ENCODE results near the gene HSF5.
"Not testable (repeated sequence)": the region's sequence is repeated elsewhere in the genome, so short reads cannot be mapped to it uniquely, and the experiment has no call there.

Gene HSF5

DNA sequence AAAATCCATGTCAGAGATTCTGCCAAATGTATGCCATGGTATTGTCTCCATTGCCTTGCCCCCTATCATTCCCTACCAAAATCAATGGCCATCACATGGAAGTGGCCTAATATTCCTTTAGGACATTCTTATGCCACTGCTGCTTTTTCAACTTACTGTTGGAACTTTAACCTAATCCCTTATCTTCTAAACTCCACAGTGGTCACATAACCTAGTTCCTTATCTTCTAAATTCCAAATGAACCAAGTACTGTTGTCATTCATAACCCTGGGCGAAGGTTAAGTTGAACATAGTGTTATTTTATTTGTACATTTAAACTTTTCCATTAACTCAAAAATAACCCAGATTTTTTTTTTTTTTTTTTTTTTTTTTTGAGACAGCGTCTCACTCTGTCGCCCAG lies 3.6 kb downstream of the HSF5 start:
- ATAC-seq, result no peak
- no peak for TF ChIP-seq ESRRG (CRISPR knock-in tag; IDR thresholded peaks at IDR 0.05)
- TF ChIP-seq ZFP30 (CRISPR knock-in tag; IDR thresholded peaks at IDR 0.05), result no peak
- TF ChIP-seq CSDC2 (CRISPR knock-in tag; IDR thresholded peaks at IDR 0.05), result no peak
- TF ChIP-seq ZNF70 (CRISPR knock-in tag; IDR thresholded peaks at IDR 0.05), result no peak
- TF ChIP-seq OSR1 (CRISPR knock-in tag; IDR thresholded peaks at IDR 0.05), result no peak
- no peak for TF ChIP-seq ISL1 (CRISPR knock-in tag; IDR thresholded peaks at IDR 0.05)
- no peak for TF ChIP-seq TCF4 (CRISPR knock-in tag; IDR thresholded peaks at IDR 0.05; ENCODE audit: borderline replicate concordance)
- no peak for TF ChIP-seq BACH2 (CRISPR knock-in tag; IDR thresholded peaks at IDR 0.05; ENCODE audit: borderline replicate concordance)
- TF ChIP-seq ZNF565 (CRISPR knock-in tag; conservative IDR thresholded peaks at IDR 0.05; ENCODE audit: low read depth), result no peak
- no peak for TF ChIP-seq SNAI2 (CRISPR knock-in tag; IDR thresholded peaks at IDR 0.05)

GRCh38 chr17:58481798-58482197 lies 6.4 kb downstream of the HSF5 start:
- not testable (repeated sequence) for ATAC-seq

GRCh38 chr17:58480090-58480489 lies 8.1 kb downstream of the HSF5 start:
- ATAC-seq, result no peak
- TF ChIP-seq, protein P1, sequence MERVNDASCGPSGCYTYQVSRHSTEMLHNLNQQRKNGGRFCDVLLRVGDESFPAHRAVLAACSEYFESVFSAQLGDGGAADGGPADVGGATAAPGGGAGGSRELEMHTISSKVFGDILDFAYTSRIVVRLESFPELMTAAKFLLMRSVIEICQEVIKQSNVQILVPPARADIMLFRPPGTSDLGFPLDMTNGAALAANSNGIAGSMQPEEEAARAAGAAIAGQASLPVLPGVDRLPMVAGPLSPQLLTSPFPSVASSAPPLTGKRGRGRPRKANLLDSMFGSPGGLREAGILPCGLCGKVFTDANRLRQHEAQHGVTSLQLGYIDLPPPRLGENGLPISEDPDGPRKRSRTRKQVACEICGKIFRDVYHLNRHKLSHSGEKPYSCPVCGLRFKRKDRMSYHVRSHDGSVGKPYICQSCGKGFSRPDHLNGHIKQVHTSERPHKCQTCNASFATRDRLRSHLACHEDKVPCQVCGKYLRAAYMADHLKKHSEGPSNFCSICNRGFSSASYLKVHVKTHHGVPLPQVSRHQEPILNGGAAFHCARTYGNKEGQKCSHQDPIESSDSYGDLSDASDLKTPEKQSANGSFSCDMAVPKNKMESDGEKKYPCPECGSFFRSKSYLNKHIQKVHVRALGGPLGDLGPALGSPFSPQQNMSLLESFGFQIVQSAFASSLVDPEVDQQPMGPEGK (CRISPR knock-in tag; IDR thresholded peaks at IDR 0.05; ENCODE audit: borderline replicate concordance), result no peak
- TF ChIP-seq ZFP30 (CRISPR knock-in tag; IDR thresholded peaks at IDR 0.05), result no peak
- TF ChIP-seq ZC3H10 (CRISPR knock-in tag; IDR thresholded peaks at IDR 0.05), result no peak
- TF ChIP-seq ZFP3 (CRISPR knock-in tag; IDR thresholded peaks at IDR 0.05), result no peak
- no peak for TF ChIP-seq ZNF565 (CRISPR knock-in tag; conservative IDR thresholded peaks at IDR 0.05; ENCODE audit: low read depth)
- no peak for TF ChIP-seq TCF4 (CRISPR knock-in tag; IDR thresholded peaks at IDR 0.05; ENCODE audit: borderline replicate concordance)
- no peak for TF ChIP-seq POU6F1 (CRISPR knock-in tag; IDR thresholded peaks at IDR 0.05; ENCODE audit: borderline replicate concordance, low read depth)
- TF ChIP-seq PPARA (CRISPR knock-in tag; IDR thresholded peaks at IDR 0.05; ENCODE audit: borderline replicate concordance), result no peak
- TF ChIP-seq ARNTL (CRISPR knock-in tag; IDR thresholded peaks at IDR 0.05; ENCODE audit: borderline replicate concordance, low read depth), result no peak
- no peak for TF ChIP-seq ZNF70 (CRISPR knock-in tag; IDR thresholded peaks at IDR 0.05)
- no peak for TF ChIP-seq CSRNP3 (CRISPR knock-in tag; IDR thresholded peaks at IDR 0.05)
- no peak for TF ChIP-seq ZNF8 (CRISPR knock-in tag; IDR thresholded peaks at IDR 0.05)
- TF ChIP-seq GLIS3 (CRISPR knock-in tag; IDR thresholded peaks at IDR 0.05), result no peak
- TF ChIP-seq, protein P2, sequence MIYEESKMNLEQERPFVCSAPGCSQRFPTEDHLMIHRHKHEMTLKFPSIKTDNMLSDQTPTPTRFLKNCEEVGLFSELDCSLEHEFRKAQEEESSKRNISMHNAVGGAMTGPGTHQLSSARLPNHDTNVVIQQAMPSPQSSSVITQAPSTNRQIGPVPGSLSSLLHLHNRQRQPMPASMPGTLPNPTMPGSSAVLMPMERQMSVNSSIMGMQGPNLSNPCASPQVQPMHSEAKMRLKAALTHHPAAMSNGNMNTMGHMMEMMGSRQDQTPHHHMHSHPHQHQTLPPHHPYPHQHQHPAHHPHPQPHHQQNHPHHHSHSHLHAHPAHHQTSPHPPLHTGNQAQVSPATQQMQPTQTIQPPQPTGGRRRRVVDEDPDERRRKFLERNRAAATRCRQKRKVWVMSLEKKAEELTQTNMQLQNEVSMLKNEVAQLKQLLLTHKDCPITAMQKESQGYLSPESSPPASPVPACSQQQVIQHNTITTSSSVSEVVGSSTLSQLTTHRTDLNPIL (CRISPR knock-in tag; IDR thresholded peaks at IDR 0.05; ENCODE audit: low read depth), result no peak
- TF ChIP-seq, protein P3, sequence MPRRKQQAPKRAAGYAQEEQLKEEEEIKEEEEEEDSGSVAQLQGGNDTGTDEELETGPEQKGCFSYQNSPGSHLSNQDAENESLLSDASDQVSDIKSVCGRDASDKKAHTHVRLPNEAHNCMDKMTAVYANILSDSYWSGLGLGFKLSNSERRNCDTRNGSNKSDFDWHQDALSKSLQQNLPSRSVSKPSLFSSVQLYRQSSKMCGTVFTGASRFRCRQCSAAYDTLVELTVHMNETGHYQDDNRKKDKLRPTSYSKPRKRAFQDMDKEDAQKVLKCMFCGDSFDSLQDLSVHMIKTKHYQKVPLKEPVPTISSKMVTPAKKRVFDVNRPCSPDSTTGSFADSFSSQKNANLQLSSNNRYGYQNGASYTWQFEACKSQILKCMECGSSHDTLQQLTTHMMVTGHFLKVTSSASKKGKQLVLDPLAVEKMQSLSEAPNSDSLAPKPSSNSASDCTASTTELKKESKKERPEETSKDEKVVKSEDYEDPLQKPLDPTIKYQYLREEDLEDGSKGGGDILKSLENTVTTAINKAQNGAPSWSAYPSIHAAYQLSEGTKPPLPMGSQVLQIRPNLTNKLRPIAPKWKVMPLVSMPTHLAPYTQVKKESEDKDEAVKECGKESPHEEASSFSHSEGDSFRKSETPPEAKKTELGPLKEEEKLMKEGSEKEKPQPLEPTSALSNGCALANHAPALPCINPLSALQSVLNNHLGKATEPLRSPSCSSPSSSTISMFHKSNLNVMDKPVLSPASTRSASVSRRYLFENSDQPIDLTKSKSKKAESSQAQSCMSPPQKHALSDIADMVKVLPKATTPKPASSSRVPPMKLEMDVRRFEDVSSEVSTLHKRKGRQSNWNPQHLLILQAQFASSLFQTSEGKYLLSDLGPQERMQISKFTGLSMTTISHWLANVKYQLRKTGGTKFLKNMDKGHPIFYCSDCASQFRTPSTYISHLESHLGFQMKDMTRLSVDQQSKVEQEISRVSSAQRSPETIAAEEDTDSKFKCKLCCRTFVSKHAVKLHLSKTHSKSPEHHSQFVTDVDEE (CRISPR knock-in tag; IDR thresholded peaks at IDR 0.05), result no peak
- no peak for TF ChIP-seq BACH2 (CRISPR knock-in tag; IDR thresholded peaks at IDR 0.05; ENCODE audit: borderline replicate concordance)
- no peak for TF ChIP-seq TOX (CRISPR knock-in tag; IDR thresholded peaks at IDR 0.05; ENCODE audit: borderline replicate concordance)
- TF ChIP-seq CSDC2 (CRISPR knock-in tag; IDR thresholded peaks at IDR 0.05), result no peak
